HG03469 (cell line): ENCODE results near the gene DUSP7.

Experiments used
- ATAC-seq: cut with Tn5 transposase; IDR thresholded peaks from one replicate; pipeline ENCODE4 v1.9.1; 2021; ENCODE audit warnings: mild to moderate bottlenecking, moderate library complexity, moderate number of reproducible peaks; ENCODE audit not compliant: unreplicated experiment

DUSP7 gene, protein sequence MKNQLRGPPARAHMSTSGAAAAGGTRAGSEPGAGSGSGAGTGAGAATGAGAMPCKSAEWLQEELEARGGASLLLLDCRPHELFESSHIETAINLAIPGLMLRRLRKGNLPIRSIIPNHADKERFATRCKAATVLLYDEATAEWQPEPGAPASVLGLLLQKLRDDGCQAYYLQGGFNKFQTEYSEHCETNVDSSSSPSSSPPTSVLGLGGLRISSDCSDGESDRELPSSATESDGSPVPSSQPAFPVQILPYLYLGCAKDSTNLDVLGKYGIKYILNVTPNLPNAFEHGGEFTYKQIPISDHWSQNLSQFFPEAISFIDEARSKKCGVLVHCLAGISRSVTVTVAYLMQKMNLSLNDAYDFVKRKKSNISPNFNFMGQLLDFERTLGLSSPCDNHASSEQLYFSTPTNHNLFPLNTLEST

GRCh38 chr3:52056521-52056967 lies at the start of gene DUSP7:
DUSP7 (minus strand) TSS chr3:52056571; CDS start chr3:52056366, 205 bp downstream.
- ATAC-seq, result no peak

DNA sequence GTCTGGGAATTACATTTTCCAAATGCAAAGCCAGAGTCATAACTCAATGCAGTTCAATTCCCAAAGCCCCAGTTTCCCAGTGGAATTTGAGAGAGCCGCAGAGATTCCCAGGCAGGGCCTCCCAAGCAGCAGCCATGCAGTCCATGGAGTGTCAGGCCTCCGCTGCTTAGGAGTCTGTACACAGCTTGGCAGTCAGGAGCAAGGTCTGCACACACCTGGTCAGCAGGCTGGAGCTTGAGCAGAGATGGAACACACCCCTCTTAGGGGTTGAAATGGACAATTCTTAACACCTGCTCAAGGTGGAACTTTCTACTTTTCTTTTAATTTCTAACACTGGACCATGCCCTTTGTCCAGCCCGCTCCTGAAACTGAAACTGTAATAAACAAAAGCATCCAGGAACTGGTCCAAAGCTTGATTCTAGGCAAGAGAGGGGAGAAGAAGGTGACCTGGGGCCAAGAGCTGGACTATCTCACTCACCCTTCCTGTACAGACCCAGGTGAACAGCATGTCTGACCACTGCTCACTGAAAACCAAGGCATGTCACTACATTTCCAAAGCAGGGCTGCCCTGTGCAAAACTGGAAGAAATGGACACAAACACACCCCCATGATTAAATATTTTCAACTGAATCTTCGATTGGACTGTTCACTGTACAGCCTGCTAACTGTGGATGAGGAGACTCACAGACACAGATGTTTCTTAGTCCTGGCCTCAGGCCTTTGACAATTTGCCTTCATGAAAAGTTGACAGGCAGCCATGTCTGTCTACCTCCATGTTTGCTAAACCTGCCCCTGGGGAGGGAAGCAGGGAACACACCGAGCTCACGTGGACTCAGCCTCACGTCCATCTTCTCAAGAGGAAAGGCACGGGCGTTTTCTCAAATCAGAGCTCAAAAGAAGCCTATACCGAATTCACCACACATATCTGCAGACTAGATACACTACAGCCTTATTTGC lies 48.6 kb upstream of the DUSP7 start:
- no peak for ATAC-seq

- ATAC-seq, result no peak
Observed at GRCh38 chr3:52102934-52103333, 46.6 kb upstream of the DUSP7 start.

- ATAC-seq, result no peak
Observed at GRCh38 chr3:52099001-52099401, 42.6 kb upstream of the DUSP7 start.

DNA sequence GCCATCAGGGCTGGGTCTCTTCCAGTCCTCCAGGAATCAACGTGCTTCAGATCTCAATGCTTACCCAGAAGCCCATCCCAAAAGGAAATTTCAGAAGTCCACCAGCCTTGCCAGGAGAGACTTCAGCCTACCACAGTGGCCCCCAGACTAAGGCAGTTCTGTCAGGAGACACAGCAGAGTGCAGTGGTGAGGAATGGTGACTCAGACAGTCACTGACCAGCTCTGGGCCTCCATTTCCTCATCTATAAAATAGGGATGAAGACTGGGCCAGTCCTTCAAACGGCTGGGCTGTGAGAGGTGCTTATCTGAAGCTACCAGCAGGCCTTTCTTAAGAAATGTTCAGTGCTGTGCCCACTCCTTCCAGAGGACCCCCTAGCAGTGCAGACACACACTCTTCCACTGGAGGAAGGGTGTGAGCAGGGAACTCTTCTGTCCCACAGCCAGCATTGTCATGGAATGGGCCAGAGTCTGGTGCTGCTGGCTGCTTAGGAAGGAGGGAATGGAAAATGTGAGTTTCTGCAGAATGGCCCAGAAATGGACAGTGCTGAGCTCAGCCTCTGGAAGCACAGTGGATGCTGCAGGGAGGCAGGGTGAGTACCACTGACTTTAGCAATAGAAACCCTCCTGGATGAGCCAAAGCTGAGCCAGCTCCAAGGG lies 41.6 kb upstream of the DUSP7 start:
- ATAC-seq, result no peak

GRCh38 chr3:52095990-52096775 lies 39.8 kb upstream of the DUSP7 start:
- ATAC-seq, result no peak

DNA sequence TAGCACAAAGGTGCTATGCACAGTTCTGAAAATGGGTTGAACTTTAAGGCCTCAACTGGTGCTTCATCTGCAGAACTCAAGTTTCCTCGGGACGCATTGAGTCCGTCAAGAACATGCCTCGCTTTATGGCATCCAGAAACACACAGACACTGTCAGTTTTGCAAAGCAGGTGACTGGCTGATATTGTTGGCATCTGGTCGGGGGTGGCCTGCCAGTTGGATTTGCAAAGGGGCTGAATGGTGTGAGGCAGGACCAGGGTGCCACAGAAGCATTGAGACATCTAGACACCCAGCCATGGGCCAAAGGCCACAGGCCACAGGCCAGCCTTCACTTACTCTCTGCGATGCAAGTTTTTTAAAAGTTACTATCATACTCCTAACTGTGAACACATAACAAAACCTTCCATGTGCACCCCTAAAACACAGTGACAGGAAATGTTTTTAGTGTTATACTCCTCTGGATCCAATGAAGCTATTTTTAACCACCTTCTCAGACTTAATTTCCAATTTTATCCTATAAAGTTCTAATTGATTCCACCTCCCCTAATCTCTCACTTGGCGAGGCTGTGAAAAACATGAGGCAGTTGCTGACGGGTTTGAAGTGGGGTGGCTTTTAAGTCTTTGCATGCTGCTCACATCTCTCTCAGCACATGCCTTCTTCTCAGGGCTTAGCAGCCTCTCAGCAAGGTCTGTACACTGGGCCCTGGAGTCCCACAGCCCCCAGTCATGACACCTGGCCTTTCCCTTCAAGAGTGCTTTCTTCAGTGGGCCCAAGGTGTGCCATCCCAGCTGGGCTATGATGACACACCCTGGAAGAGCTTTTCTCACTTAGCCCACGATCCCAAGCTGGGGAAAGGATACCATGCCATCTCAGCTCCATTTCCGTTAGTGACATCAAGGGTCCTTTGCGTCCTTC lies 38.5 kb upstream of the DUSP7 start:
- no peak for ATAC-seq

DNA sequence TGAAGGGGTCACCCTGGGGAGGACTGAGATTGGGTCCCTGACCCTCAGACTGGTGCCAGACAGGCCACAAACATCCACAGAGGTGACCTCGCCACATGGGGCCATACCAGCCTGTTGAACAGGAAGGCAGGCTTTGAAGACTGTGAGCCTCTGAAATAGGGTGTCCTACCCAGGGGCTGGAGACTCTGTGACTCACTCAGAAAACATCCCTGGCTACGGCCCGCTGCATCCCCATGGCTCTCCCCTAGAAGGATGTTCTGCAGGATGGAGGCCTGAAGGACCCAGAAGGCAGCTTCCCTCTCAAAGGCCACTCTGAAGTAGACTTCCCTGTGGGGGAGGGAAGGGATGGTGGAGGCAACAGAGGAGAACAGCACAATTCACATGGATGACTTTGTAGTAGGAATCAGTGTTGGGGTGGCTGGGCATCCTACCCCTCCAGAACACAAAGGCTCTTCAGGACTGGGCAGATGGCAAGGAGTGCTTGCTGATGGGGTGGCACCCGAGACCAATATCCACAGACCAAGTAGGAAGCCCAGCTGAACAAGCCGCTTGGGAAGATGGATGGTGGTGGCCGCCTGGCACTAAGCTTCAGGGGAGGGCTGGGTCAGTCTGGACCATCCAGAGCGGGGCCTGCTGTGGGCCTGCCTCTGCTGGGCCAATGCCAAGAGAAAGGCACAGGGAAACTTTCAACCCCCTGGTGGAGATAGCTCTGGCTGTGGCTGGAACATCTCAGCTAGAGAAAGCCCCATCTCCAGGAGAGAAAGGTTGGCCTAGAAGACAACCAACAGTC lies 37.6 kb upstream of the DUSP7 start:
- ATAC-seq, result no peak

- ATAC-seq, result no peak
Observed at GRCh38 chr3:52092891-52093290, 36.5 kb upstream of the DUSP7 start.

DNA sequence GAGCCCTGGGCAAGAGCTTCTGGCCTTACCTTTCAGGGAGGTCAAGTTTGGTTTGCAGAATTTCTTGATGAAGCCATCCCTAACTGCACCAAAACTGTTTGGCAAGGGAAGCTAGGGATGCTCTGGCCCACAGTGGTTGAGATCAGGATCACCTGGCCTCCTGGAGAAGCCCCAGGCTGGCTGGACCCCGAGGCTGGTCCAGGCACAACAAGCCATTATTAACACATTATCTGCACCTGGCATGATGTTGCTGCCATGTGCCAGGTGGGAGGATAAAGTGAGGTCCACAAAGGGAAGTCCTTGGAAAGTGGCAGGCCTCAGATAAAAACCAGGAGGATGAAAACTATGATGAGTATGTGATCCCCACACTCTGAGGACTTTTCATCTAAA lies 35.9 kb upstream of the DUSP7 start:
- no peak for ATAC-seq

DNA sequence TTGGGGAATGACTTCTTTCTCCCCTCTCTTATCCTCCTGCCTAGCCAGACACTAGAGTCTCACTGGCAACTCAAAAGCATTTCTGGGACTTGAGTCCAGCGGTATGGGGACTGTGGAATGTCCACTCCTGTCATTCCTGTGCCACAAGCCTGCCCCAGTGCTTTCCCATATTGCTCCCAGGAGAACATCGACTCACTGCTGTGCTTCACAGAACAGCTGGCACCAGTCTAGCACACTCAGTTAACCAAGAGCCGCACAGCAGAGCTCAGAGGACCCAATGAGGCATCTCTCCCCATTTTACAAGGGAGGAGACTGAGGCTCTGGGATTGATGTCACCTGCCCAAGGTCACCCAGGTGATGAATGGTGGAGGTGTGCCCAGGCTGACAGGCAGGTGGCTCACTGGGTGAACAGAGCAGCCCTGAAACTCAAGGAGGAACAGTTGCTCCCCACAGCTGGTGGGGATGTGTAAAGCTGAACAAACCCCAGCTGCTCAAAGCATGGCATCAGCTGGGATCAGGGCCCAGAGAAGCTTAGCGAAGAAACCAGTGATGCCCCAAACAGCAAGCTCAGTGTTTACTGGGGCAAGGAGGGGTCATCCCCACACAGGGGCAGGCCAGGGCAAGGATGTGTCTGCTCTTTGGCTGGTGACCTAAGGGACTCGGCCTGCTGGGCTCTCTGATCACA lies 35.4 kb upstream of the DUSP7 start:
- no peak for ATAC-seq

DNA sequence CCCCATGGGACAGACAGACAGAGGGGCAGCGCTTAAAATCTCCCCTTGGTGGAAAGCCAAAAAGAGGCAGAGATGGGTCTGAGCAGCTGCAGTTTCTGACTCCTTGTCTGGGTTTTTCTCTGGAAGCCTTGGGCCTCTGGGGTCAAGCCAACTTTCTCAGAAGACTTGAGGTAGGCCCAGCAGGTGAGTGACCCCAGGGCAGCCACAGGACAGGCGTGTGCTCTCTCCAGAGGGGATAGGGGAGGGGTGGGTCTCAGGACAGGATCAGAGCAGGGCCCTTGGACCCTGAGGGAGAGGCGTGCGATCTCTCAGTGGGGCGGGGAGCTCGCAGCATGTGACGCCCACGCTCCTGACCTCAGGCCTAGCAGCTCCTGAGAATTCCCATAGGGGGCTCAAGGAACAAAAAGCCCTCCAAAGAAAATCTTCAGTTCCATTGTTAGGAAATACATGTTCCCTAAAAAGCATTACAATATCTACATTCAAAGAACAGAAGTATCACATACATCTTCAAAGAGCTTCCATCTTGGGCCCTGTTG lies 34.6 kb upstream of the DUSP7 start:
- ATAC-seq, result no peak

DNA sequence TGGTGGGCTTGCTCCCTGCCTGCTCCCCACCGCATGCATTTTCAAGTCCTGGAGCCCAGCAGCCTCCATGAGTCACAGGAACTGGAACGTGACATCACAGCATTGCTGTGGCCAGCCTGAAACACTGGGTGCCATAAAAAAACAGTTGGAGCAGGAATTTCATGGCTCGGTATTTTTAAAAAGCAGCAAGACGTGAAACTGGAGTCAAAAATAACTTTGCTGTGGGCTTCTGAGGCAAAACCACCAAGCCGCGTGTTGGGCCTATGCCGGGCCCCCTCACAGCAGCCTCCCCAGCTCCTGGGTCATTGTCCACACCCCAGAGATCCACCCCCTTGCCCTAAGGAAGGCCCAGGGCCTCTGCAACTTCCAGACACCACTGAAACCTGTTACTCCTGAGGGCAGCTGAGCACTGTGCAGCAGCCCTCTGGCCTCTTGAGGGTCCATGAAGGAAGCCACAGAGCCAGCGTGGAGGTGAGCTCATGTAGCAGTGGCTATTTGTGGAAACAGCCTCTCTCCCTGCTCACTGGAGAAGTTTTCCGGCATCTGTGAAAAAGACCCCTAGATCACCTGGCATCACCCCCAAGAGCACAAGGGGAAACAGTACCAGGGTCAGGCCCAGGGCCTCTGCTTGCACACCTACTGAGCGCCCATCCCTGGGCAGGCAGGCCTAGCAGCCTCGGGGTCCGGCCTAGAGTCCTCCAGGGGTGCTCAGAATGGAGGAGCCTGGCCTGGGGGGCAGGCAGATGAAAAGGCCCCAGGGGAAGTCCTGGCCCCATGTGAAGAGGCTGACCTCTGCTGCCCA lies 34.0 kb upstream of the DUSP7 start:
- ATAC-seq, result no peak

DNA sequence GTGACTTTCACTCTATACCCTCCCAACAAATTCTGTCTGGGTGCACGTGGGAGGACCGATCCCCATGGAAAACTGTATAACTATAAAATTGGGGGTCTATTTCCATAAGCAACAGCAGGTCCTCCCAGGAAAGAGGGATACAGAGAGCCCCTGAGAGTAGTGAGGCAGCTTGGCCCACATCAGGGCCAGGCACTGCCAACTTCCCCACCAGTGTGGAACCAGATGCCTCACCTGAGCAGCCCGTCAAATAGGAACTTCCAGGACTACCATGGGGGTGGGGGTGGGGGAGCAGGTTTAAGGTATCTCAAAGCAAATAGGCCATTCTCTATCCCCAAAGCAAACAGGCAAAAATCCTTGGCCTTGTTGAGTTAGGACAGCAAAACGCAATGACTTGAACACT lies 33.3 kb upstream of the DUSP7 start:
- ATAC-seq, result no peak

DNA sequence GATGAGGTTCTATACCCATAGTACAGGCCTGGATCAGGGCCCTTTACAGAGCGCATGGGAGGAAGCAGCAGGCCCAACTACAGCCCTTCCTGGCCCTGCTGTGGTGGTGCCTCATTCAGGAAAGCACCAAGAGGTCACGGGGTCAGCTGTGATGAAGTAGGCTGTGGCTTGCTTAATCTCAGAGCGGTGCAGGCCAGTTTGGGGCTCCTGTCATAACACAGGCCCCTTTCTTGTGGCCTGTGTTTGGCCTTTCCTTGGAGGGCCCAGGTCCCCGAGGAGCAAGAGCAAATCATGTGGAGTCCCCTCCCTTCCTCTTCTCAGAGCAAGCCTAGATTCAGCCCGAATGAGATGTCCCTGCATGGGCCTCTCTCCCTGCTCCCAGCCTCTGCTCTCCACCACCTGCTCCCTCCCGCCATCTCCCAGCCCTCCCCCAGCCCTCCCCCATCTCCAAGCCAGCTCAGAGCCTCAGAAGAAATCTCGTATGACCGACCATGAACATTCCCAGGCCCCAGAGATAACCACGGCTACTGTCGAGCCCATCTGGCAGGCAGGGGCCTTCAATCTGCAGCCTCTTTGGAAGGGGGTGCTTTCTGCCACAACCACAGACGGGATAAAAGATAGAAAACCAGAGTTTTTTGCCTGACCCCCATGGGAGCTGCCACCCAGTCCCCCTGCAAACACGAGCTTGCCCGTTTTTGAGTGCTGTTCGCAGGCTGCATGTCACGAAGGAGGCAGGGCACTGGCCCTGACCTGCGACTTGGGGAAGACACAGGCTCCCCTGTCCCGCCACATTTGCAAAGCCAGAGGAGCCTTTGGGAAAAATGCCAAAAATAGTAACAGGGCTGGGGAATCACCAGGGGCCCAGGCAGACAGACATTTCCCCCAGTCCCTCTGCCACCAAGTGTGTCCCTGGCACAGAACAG lies 32.3 kb upstream of the DUSP7 start:
- ATAC-seq, result no peak

DNA sequence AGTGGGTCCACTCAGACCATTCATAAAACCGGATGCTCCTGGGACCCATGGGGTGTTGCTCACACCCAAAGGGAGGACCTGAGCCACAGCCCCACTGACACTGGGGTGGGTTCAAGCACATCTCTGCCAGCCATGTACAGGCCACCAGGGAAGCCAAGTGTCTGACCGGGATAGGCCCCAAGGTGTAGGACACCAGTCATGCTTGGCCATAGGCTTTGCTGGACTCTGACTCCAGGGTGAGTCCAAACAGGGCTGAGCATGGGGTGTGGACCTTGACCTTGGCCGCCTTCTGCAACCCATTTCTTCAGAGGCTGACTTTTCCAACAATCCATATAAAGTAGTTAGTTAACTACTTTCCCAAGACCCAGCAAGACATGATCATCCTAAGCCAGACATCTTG lies 31.4 kb upstream of the DUSP7 start:
- ATAC-seq, result no peak
